Measurements from ENCODE around the gene TCF4.

DNA sequence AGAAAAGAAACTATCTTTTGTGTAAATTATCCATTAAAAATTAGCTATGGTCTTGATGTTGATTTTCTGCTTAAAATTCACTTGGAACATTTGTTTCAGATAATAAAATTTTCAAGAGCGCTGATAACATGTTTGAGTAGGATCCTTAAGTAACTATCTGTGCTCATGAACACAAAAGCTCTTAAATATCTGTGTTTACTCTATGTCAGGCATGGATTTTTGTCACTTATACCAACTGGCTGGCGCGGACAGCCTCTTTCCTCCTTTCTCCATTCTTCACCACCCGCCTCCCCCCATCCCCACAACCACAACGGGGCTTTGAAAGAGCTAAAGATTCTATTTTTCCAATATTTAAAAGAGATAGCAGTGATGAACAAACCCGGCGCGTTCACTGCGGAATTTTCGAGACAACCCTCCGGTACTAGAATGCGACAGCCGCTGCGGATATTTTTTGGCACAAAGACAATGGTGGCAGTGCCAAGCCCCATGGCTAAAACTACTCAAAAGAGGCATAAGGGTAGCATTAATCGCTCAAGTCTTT lies 181.5 kb downstream of the TCF4 start:
- TF ChIP-seq CTCF (IDR thresholded peaks at IDR 0.05 in 8 of 11, conservative IDR thresholded peaks at IDR 0.05 in 3 of 11) = no peak
- TF ChIP-seq POLR2A (IDR thresholded peaks at IDR 0.05) = no peak
- TF ChIP-seq POLR2AphosphoS5 (IDR thresholded peaks at IDR 0.05) = no peak

All from spleen (tissue), 7 donors.